Stimulated activated CD8-positive, alpha-beta memory T cell treated with anti-CD3 and anti-CD28 coated beads, Interleukin-15, amount 100 ng/mL, for 4 hours (primary cell): Measurements from ENCODE around the gene THRB.

Source experiments
- DNase-seq, 2 donors: peaks; one replicate each; pipeline ENCODE4 v3.0.0-alpha.2; 2020; ENCODE audit warnings: low read depth in 2 of 2

Gene THRB

GRCh38 chr3:24145481-24145880, 349.2 kb downstream of the THRB start:
- DNase-seq = no peak

- DNase-seq = no peak
Observed at GRCh38 chr3:24142127-24142526, 352.5 kb downstream of the THRB start.

- no peak for DNase-seq
Observed at GRCh38 chr3:24141548-24141947, 353.1 kb downstream of the THRB start.

GRCh38 chr3:24139463-24140412, 354.9 kb downstream of the THRB start:
- DNase-seq = no peak

GRCh38 chr3:24138876-24139256, 355.8 kb downstream of the THRB start:
- DNase-seq = no peak

- no peak for DNase-seq
Observed at GRCh38 chr3:24137958-24138875, 356.4 kb downstream of the THRB start.

- DNase-seq = no peak
Observed at GRCh38 chr3:24137334-24137733, 357.3 kb downstream of the THRB start.

GRCh38 chr3:24136624-24137310, 357.9 kb downstream of the THRB start:
- no peak for DNase-seq

GRCh38 chr3:24135280-24135679, 359.4 kb downstream of the THRB start:
- no peak for DNase-seq

GRCh38 chr3:24133942-24134341, 360.7 kb downstream of the THRB start:
- no peak for DNase-seq

- no peak for DNase-seq
Observed at GRCh38 chr3:24133436-24133835, 361.2 kb downstream of the THRB start.

GRCh38 chr3:24129549-24129948, 365.1 kb downstream of the THRB start:
- no peak for DNase-seq

- no peak for DNase-seq
Observed at GRCh38 chr3:24128199-24129005, 366.2 kb downstream of the THRB start.

GRCh38 chr3:24123596-24123995, 371.1 kb downstream of the THRB start:
- DNase-seq = no peak

- DNase-seq = no peak
Observed at GRCh38 chr3:24120434-24120833, 374.2 kb downstream of the THRB start.

GRCh38 chr3:24119321-24119751, 375.3 kb downstream of the THRB start:
- DNase-seq = no peak

GRCh38 chr3:24117508-24117907, 377.1 kb downstream of the THRB start:
- DNase-seq = no peak

- no peak for DNase-seq
Observed at GRCh38 chr3:24111711-24112110, 382.9 kb downstream of the THRB start.

- DNase-seq = no peak
Observed at GRCh38 chr3:24110051-24110450, 384.6 kb downstream of the THRB start.

GRCh38 chr3:24101676-24102168, 392.9 kb downstream of the THRB start:
- DNase-seq = no peak
